Astrocyte (in vitro differentiated cells and primary cell): ENCODE results near the gene EPS15. TPM values are rescaled to one million over a fixed set of nuclear protein-coding genes. Genes with fewer than 3 reads are reported as not detected.

ENCODE experiments used
- DNase-seq: peaks from one replicate; pipeline ENCODE4 v3.0.0-alpha.2; 2010; ENCODE audit warnings: low read depth
- FAIRE-seq: peaks from 2 replicates; lab custom pipeline; 2011; peaks lifted over from hg19 to GRCh38; lab: Jason Lieb, UNC
- H2AFZ ChIP-seq: 2 replicates; pipeline ENCODE4 v1.6.0; 2012; ENCODE audit warnings: low read depth, low read length, inconsistent platforms
- H3K27ac ChIP-seq: 2 replicates; pipeline ENCODE4 v1.5.1; 2011; ENCODE audit warnings: low read depth, low read length, inconsistent platforms
- H3K27me3 ChIP-seq: 2 replicates; pipeline ENCODE4 v1.6.0; 2011; ENCODE audit warnings: low read length, inconsistent platforms; ENCODE audit not compliant: insufficient read depth
- H3K36me3 ChIP-seq: 2 replicates; pipeline ENCODE4 v1.5.1; 2011; ENCODE audit warnings: low read length, inconsistent platforms; ENCODE audit not compliant: insufficient read depth
- H3K4me1 ChIP-seq: 2 replicates; pipeline ENCODE4 v1.5.1; 2011; ENCODE audit warnings: low read length, inconsistent platforms; ENCODE audit not compliant: insufficient read depth
- H3K4me2 ChIP-seq: 2 replicates; pipeline ENCODE4 v1.6.0; 2012; ENCODE audit warnings: low read length, inconsistent platforms
- H3K4me3 ChIP-seq: 2 replicates; pipeline ENCODE4 v1.5.1; 2011; ENCODE audit warnings: low read depth, mild to moderate bottlenecking, low read length, inconsistent platforms; ENCODE audit not compliant: insufficient read depth
- H3K79me2 ChIP-seq: 2 replicates; pipeline ENCODE4 v1.6.0; 2012; ENCODE audit warnings: mild to moderate bottlenecking, low read length, inconsistent platforms; ENCODE audit not compliant: insufficient read depth
- H3K9ac ChIP-seq: 2 replicates; pipeline ENCODE4 v1.6.0; 2012; ENCODE audit warnings: mild to moderate bottlenecking, low read length, inconsistent platforms
- H3K9me3 ChIP-seq: 2 replicates; pipeline ENCODE4 v1.5.1; 2012; ENCODE audit warnings: low read depth, mild to moderate bottlenecking, low read length, inconsistent platforms; ENCODE audit not compliant: insufficient read depth
- H4K20me1 ChIP-seq: 2 replicates; pipeline ENCODE4 v1.6.0; 2012; ENCODE audit warnings: low read length, inconsistent platforms; ENCODE audit not compliant: insufficient read depth
- H3K27ac Mint-ChIP-seq: one replicate; pipeline ENCODE4 v1.8.0; 2021; ENCODE audit warnings: mild to moderate bottlenecking, mixed read lengths; ENCODE audit not compliant: unreplicated experiment
- H3K27me3 Mint-ChIP-seq: one replicate; pipeline ENCODE4 v1.8.0; 2021; ENCODE audit warnings: low read depth, mixed read lengths; ENCODE audit not compliant: unreplicated experiment
- H3K36me3 Mint-ChIP-seq: one replicate; pipeline ENCODE4 v1.8.0; 2021; ENCODE audit warnings: low read depth, mixed read lengths; ENCODE audit not compliant: unreplicated experiment
- H3K4me1 Mint-ChIP-seq: one replicate; pipeline ENCODE4 v1.8.0; 2021; ENCODE audit warnings: low read depth, mixed read lengths; ENCODE audit not compliant: unreplicated experiment
- H3K4me3 Mint-ChIP-seq: one replicate; pipeline ENCODE4 v1.8.0; 2021; ENCODE audit warnings: mild to moderate bottlenecking, moderate library complexity, mixed read lengths; ENCODE audit not compliant: unreplicated experiment
- H3K9me3 Mint-ChIP-seq: one replicate; pipeline ENCODE4 v1.8.0; 2021; ENCODE audit warnings: mild to moderate bottlenecking, mixed read lengths; ENCODE audit not compliant: unreplicated experiment
- EZH2 ChIP-seq: IDR thresholded peaks from 2 replicates; pipeline ENCODE4 v1.6.1; 2012; ENCODE audit warnings: mild to moderate bottlenecking, low read length, inconsistent platforms; ENCODE audit not compliant: insufficient read depth
- total RNA-seq: library from RNA; stranded (reverse); gene quantifications from 2 replicates; pipeline ENCODE4 v1.2.1, GENCODE V29; 2021
- TF ChIP-seq, protein P1 (sequence below): IDR thresholded peaks from 2 replicates; pipeline ENCODE4 v1.5.1; 2011; ENCODE audit warnings: low read depth, mild to moderate bottlenecking, inconsistent platforms, low read length, moderate library complexity; ENCODE audit not compliant: insufficient read depth

The EPS15 gene
- total RNA-seq, 1 donor from 2014 or later, result 70.6 TPM

DNA sequence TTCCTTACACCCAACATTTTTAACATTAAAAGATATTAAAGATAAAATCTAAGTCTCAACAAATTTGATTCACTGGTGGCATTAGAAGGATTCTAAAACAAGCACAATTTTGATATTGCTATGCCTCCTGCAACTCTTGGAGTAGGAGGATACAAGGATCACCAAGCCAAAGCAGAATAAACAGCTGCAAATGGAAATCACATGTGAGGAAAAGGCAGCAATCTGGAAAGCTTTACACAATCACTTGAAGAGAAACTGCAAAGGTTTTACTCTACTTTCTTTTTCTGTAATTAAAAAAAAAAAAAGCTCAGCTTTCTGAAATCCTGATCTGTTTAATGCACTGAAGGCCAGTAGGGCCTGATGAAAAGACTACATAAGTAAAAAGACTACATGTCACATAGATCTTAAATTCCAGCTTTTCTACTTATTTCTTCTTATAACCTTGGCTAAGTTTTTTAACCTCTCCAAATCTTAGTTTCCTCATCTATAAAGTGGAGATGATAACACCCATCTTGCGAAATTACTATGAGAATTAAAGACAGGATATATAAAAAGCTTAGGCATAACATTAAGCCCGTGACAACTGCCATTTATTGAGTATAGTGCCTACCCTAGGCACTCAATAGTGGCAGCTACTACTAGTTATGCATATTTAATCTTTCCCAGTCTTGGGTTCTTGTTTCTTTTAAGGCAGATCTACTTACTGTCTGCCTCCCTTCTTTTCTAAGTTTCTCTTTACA, 73.5 kb downstream of the EPS15 start:
- H3K79me2 ChIP-seq, result no peaks in the 10 kb centered on the region
- DNase-seq (no peak), FAIRE-seq (no peak)
- H3K36me3 ChIP-seq, result peaks cover 9% of the 10 kb centered on the region
- Mint-ChIP-seq H3K4me1 (peaks cover 6% of the 10 kb centered on the region), H3K27ac (no peak overlapping the region), H3K27me3 (no peaks in the 10 kb centered on the region), H3K36me3 (peaks cover 2% of the 10 kb centered on the region), H3K4me3 (no peak overlapping the region), H3K9me3 (no peaks in the 10 kb centered on the region)
- H3K27ac ChIP-seq, result no peak overlapping the region
- H3K4me1 ChIP-seq, result no peaks in the 10 kb centered on the region
- no peaks in the 10 kb centered on the region for H4K20me1 ChIP-seq
- H3K4me2 ChIP-seq, result no peak overlapping the region
- H2AFZ ChIP-seq, result no peak overlapping the region
- no peaks in the 10 kb centered on the region for H3K9me3 ChIP-seq
- TF ChIP-seq, protein P1, sequence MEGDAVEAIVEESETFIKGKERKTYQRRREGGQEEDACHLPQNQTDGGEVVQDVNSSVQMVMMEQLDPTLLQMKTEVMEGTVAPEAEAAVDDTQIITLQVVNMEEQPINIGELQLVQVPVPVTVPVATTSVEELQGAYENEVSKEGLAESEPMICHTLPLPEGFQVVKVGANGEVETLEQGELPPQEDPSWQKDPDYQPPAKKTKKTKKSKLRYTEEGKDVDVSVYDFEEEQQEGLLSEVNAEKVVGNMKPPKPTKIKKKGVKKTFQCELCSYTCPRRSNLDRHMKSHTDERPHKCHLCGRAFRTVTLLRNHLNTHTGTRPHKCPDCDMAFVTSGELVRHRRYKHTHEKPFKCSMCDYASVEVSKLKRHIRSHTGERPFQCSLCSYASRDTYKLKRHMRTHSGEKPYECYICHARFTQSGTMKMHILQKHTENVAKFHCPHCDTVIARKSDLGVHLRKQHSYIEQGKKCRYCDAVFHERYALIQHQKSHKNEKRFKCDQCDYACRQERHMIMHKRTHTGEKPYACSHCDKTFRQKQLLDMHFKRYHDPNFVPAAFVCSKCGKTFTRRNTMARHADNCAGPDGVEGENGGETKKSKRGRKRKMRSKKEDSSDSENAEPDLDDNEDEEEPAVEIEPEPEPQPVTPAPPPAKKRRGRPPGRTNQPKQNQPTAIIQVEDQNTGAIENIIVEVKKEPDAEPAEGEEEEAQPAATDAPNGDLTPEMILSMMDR, result no peak
- no peak for TF ChIP-seq EZH2
- H3K27me3 ChIP-seq, result no peaks in the 10 kb centered on the region
- no peak overlapping the region for H3K9ac ChIP-seq
- no peak overlapping the region for H3K4me3 ChIP-seq

DNA sequence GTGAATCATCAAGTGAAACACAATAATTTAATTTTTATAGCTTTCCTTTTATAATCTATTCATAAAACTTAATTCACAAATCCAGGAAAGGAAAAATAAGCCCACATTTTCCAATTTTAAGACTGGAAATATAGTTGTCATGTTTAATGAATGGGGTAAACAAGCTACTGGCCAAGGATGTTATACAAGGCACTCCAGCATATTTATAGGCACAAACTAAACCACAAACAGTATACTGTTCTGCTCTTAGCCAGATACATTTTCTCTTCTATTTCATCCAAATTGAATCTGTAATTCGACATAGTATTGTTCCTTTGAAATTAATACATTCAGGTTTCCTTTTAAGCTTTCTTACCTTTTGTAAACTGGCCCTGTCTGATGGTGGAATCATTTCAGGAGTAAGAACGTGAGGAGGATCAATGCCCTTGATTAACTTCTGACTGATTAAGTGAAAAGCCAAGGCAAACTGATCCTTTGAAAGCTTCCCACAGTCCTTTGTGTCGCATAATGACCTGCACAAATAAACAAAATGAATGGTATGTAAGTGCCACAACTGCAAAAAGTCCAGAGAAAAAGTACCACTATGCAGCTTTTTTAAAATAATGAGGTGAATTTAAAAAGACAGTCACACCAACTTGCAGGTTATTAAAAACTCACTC, 74.4 kb downstream of the EPS15 start:
- Histone ChIP-seq H3K27ac (no peak overlapping the region), H2AFZ (no peak overlapping the region), H3K9me3 (no peaks in the 10 kb centered on the region), H3K79me2 (no peaks in the 10 kb centered on the region), H3K4me1 (no peaks in the 10 kb centered on the region), H4K20me1 (no peaks in the 10 kb centered on the region), H3K4me2 (no peak overlapping the region), H3K27me3 (no peaks in the 10 kb centered on the region), H3K9ac (no peak overlapping the region), H3K4me3 (no peak overlapping the region), H3K36me3 (peaks cover 9% of the 10 kb centered on the region)
- no peaks in the 10 kb centered on the region for H3K27me3 Mint-ChIP-seq
- FAIRE-seq (no peak), DNase-seq (no peak)
- H3K9me3 Mint-ChIP-seq, result no peaks in the 10 kb centered on the region
- peaks cover 6% of the 10 kb centered on the region for H3K4me1 Mint-ChIP-seq
- no peak overlapping the region for H3K4me3 Mint-ChIP-seq
- TF ChIP-seq, protein P1, result no peak
- TF ChIP-seq EZH2, result no peak
- peaks cover 2% of the 10 kb centered on the region for H3K36me3 Mint-ChIP-seq
- H3K27ac Mint-ChIP-seq, result no peak overlapping the region

DNA sequence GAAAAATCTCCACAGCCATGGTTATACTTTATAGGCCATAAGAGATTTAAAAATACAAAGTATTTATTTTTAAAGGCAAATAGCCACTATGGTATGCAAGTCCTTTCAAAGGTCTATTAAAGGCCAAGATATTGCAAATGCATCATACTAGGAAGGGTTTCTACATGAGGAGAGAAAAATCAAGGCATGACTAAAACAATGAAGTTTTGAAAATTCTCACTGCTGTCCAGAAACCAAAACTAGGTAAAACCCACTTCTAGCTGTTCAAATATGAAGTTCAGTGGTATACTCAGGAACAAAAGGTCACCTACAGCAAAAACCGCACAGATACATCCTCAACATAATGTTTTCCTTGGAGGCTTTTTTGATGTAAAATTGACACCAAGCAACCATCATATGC, 75.0 kb downstream of the EPS15 start:
- Mint-ChIP-seq H3K36me3 (peaks cover 2% of the 10 kb centered on the region), H3K4me3 (no peak overlapping the region), H3K27ac (no peak overlapping the region), H3K9me3 (no peaks in the 10 kb centered on the region), H3K27me3 (no peaks in the 10 kb centered on the region), H3K4me1 (peaks cover 7% of the 10 kb centered on the region)
- H3K4me3 ChIP-seq, result no peak overlapping the region
- H3K9ac ChIP-seq, result no peak overlapping the region
- no peak for DNase-seq
- no peaks in the 10 kb centered on the region for H4K20me1 ChIP-seq
- H3K4me1 ChIP-seq, result no peaks in the 10 kb centered on the region
- TF ChIP-seq EZH2, result no peak
- TF ChIP-seq, protein P1, result no peak
- no peak overlapping the region for H2AFZ ChIP-seq
- H3K36me3 ChIP-seq, result peaks cover 9% of the 10 kb centered on the region
- H3K4me2 ChIP-seq, result no peak overlapping the region
- H3K79me2 ChIP-seq, result no peaks in the 10 kb centered on the region
- no peak for FAIRE-seq
- no peaks in the 10 kb centered on the region for H3K9me3 ChIP-seq
- no peaks in the 10 kb centered on the region for H3K27me3 ChIP-seq
- no peak overlapping the region for H3K27ac ChIP-seq
